Stimulated activated CD4-positive, alpha-beta T cell treated with anti-CD3 and anti-CD28 coated beads, Interleukin-4, amount 100 ng/mL, for 1 hour (primary cell): ENCODE results near the gene THSD7A.

Experiments
- DNase-seq: peaks from one replicate; pipeline ENCODE4 v3.0.0-alpha.2; 2020

THSD7A gene

GRCh38 chr7:11807000-11807399, 25.0 kb downstream of the THSD7A start:
- DNase-seq = no peak

- DNase-seq = no peak
Measured at GRCh38 chr7:11804621-11805020, 27.4 kb downstream of the THSD7A start.

GRCh38 chr7:11795231-11795630, 36.8 kb downstream of the THSD7A start:
- no peak for DNase-seq

GRCh38 chr7:11792166-11792565, 39.8 kb downstream of the THSD7A start:
- no peak for DNase-seq

- DNase-seq = no peak
Measured at GRCh38 chr7:11788568-11788967, 43.4 kb downstream of the THSD7A start.

- no peak for DNase-seq
Measured at GRCh38 chr7:11787534-11787933, 44.5 kb downstream of the THSD7A start.

- DNase-seq = no peak
Measured at GRCh38 chr7:11786186-11786585, 45.8 kb downstream of the THSD7A start.

- DNase-seq = no peak
Measured at GRCh38 chr7:11784769-11785536, 47.0 kb downstream of the THSD7A start.

GRCh38 chr7:11779864-11780674, 51.9 kb downstream of the THSD7A start:
- DNase-seq = no peak

- no peak for DNase-seq
Measured at GRCh38 chr7:11776039-11776438, 56.0 kb downstream of the THSD7A start.

GRCh38 chr7:11775401-11775800, 56.6 kb downstream of the THSD7A start:
- no peak for DNase-seq

- DNase-seq = no peak
Measured at GRCh38 chr7:11768263-11768662, 63.7 kb downstream of the THSD7A start.

- DNase-seq = no peak
Measured at GRCh38 chr7:11767148-11767547, 64.8 kb downstream of the THSD7A start.

- DNase-seq = no peak
Measured at GRCh38 chr7:11760372-11760771, 71.6 kb downstream of the THSD7A start.

- DNase-seq = no peak
Measured at GRCh38 chr7:11758627-11759111, 73.3 kb downstream of the THSD7A start.

GRCh38 chr7:11757153-11757552, 74.8 kb downstream of the THSD7A start:
- no peak for DNase-seq

GRCh38 chr7:11754933-11755332, 77.1 kb downstream of the THSD7A start:
- no peak for DNase-seq

GRCh38 chr7:11754123-11754522, 77.9 kb downstream of the THSD7A start:
- no peak for DNase-seq

- no peak for DNase-seq
Measured at GRCh38 chr7:11753433-11753832, 78.6 kb downstream of the THSD7A start.

GRCh38 chr7:11751807-11752389, 80.1 kb downstream of the THSD7A start:
- no peak for DNase-seq

GRCh38 chr7:11751315-11751714, 80.7 kb downstream of the THSD7A start:
- DNase-seq = no peak

GRCh38 chr7:11750191-11750590, 81.8 kb downstream of the THSD7A start:
- no peak for DNase-seq

GRCh38 chr7:11749629-11750028, 82.4 kb downstream of the THSD7A start:
- no peak for DNase-seq

- no peak for DNase-seq
Measured at GRCh38 chr7:11748884-11749283, 83.1 kb downstream of the THSD7A start.
